Measurements from ENCODE around the gene ANKRD65.

DNA sequence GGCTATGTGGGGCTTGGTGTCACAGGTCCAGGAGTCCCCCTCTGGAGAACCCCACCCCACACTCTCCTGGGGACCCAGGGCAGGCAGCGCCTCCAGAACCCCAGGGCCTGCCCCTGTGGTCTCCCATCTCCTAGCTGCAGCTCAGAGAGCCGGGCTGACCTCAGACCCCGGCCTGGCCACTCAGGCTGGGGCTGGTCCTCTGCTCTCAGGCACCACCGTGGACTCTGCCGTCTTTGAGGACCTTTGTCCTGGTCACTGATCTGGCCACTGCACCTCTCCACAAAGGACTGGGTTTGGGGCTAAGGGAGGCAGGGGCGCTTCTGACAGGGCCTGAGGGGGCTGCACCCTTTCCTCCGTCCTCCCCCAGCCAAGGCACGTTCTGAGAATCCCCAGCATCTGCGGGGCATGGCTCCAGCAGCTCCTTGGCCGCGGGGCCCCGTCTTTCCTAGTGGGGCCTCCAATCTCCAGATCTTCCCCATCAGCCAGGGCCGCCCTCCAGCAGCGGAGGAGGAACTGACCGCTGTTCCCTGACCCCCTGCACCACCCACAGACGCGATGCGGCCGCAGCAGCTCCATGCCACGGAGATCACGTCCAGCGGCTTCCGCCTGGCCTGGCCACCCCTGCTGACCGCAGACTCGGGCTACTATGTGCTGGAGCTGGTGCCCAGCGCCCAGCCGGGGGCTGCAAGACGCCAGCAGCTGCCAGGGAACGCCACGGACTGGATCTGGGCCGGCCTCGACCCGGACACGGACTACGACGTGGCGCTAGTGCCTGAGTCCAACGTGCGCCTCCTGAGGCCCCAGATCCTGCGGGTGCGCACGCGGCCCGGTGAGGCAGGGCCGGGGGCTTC, 17.7 kb upstream of the ANKRD65 start:
- TF ChIP-seq, protein P1, sequence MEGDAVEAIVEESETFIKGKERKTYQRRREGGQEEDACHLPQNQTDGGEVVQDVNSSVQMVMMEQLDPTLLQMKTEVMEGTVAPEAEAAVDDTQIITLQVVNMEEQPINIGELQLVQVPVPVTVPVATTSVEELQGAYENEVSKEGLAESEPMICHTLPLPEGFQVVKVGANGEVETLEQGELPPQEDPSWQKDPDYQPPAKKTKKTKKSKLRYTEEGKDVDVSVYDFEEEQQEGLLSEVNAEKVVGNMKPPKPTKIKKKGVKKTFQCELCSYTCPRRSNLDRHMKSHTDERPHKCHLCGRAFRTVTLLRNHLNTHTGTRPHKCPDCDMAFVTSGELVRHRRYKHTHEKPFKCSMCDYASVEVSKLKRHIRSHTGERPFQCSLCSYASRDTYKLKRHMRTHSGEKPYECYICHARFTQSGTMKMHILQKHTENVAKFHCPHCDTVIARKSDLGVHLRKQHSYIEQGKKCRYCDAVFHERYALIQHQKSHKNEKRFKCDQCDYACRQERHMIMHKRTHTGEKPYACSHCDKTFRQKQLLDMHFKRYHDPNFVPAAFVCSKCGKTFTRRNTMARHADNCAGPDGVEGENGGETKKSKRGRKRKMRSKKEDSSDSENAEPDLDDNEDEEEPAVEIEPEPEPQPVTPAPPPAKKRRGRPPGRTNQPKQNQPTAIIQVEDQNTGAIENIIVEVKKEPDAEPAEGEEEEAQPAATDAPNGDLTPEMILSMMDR (IDR thresholded peaks at IDR 0.05): no peak
- no peak for TF ChIP-seq POLR2A (IDR thresholded peaks at IDR 0.05)
